NCI-H774 (cell line): ENCODE measurements around the gene ASXL2.
A peak's percentile ranks its signal among the peaks of the same experiment; 100 is the strongest.
"Not testable (repeated sequence)": the region's sequence is repeated elsewhere in the genome, so short reads cannot be mapped to it uniquely, and the experiment has no call there.

Source experiments
- DNase-seq: peaks from one replicate; lab custom pipeline; 2025; lab: John Stamatoyannopoulos, UW

ASXL2 gene

DNA sequence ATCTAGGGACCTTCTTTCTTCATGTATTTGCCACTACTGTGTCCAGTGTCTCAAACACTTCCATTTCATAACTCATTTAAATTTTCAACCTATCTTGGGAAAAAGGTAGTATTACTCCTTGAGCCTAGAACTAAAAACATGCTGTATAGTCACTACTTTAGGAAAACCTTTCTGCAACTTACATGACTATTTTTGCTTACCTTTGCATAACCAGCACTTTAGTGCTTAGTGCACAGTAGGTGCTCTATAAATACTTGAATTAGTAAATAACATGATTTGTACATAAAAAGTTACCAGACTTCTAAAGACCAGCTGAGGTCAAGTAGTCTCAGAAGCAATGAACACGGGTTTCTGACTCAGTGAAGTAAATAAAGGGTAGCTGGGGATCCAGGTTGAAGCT lies 142.5 kb downstream of the ASXL2 start:
- DNase-seq: no peak

GRCh38 chr2:25728559-25728958 lies 149.7 kb downstream of the ASXL2 start:
- DNase-seq: no peak

DNA sequence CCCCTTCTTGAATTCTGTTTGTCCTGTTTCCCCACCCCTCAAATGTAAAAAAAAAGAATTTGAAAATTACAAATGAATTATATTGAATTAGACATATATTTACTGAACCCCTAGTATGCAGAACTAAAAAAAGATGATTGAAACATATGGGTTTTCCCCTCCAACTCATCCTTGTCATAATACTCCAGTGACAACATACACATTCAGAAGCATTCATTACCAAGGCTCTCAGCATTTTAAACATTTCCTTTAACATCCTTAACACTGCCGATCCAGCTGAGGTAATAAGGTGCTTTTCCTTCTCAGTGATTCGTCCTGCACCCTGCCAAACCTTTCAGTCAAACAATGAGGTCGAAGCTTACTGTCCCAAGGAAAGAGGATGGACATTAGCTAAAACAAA lies 151.8 kb downstream of the ASXL2 start:
- DNase-seq: no peak

- DNase-seq: no peak
These were observed 152.4 kb downstream of the ASXL2 start for GRCh38 chr2:25725877-25726276.

- DNase-seq: no peak
These were observed 153.5 kb downstream of the ASXL2 start for GRCh38 chr2:25724756-25725155.

- DNase-seq: no peak
These were observed 156.1 kb downstream of the ASXL2 start for GRCh38 chr2:25722224-25722623.

GRCh38 chr2:25720575-25720974 lies 157.7 kb downstream of the ASXL2 start:
- no peak for DNase-seq

- DNase-seq: no peak
These were observed 163.5 kb downstream of the ASXL2 start for GRCh38 chr2:25714740-25715139.

GRCh38 chr2:25712455-25712854 lies 165.8 kb downstream of the ASXL2 start:
- no peak for DNase-seq

GRCh38 chr2:25711675-25712354 lies 166.5 kb downstream of the ASXL2 start:
- no peak for DNase-seq

DNA sequence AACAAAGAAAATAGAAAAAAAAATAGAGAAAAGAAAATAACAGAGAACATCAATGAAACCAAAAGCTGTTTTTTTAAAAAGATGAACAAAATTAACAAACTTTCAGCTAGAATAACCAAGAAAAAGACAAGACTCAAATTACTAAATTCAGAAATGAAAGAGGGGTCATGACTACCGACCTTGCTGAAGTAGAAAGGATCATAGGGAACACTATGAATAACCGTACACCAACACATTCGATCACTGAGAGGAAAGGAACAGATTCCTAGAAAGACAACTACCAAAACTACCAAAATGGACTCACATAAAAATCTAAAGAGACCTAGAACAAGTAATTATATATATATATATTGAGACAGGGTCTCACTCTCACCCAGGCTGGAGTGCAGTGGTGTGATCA lies 167.5 kb downstream of the ASXL2 start:
- no peak for DNase-seq

DNA sequence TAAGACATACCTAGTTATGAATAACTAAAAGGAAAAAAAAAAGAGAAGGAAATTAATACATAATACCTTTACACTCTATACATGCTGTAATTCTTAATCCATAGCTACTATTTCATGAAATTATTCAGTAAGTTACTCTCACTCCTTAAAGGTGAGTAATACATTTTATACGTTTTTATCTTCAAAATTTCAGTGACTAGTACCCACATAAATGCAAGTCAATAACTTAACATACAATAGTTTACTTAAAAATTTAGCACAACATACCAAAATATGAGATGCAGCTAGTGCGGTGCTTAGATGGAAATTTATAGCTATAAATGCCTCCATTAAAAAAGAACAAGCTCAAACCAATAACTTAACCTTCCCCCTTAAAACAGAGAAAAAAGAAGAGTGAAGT lies 168.9 kb downstream of the ASXL2 start:
- no peak for DNase-seq

DNA sequence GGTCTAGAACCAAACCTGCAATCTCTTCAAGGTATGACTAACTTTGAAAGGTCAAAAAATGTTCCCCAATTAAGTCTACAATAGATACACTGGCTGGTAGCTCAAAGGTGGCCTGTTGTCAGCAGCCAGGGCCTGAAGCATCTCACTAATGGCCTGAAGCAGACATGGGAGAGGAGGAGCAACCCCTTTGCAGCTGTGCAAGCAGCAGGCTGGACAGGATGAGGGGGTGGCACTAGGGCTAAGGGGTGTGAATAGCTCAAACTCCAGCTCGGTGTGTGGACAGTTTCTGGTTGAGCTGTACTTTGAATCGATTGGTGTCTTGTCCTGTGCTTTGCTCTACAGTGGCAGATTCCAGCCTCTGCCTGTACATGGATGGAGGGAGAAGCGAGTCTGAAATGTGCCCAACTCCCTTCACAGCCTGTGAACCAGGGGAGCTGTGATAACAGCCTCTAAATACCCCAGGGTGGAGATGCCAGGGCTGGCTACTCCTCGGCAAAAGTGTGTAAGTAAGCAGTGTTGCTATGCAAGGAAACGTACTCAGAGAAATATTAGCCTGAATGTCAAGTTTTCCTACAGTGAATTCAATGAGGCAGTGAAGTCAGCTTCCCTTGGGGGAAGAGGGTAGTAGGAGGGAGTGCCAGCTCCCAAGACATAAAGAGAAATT lies 170.2 kb downstream of the ASXL2 start:
- DNase-seq: no peak

- not testable (repeated sequence) for DNase-seq
These were observed 172.7 kb downstream of the ASXL2 start for GRCh38 chr2:25705575-25705974.

GRCh38 chr2:25701801-25702200 lies 176.5 kb downstream of the ASXL2 start:
- no peak for DNase-seq

DNA sequence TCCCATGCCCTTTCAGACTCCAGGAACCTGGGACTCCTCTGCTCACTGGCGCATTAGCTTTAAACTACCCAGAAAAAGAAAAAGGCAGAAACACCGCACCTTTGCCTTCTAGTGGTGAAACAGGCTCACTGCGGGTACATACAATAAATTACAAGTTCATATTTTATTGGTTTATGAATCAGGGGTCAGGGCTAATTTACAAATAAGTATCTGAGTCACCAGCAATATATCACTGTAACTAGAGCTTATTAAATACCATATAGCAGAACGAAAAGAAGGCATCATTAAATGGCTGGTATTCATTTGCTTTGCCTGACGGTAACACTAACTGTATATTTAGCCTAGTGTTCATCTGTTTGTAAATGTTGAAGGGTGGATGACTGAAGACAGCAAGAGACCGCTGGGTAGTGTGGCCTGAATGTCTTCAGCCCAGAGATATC lies 178.0 kb downstream of the ASXL2 start:
- DNase-seq: peak; percentile 62

- DNase-seq: no peak
These were observed 179.1 kb downstream of the ASXL2 start for GRCh38 chr2:25699216-25699615.

- no peak for DNase-seq
These were observed 179.5 kb downstream of the ASXL2 start for GRCh38 chr2:25698752-25699151.

GRCh38 chr2:25697559-25698341 lies 180.5 kb downstream of the ASXL2 start:
- DNase-seq: no peak

DNA sequence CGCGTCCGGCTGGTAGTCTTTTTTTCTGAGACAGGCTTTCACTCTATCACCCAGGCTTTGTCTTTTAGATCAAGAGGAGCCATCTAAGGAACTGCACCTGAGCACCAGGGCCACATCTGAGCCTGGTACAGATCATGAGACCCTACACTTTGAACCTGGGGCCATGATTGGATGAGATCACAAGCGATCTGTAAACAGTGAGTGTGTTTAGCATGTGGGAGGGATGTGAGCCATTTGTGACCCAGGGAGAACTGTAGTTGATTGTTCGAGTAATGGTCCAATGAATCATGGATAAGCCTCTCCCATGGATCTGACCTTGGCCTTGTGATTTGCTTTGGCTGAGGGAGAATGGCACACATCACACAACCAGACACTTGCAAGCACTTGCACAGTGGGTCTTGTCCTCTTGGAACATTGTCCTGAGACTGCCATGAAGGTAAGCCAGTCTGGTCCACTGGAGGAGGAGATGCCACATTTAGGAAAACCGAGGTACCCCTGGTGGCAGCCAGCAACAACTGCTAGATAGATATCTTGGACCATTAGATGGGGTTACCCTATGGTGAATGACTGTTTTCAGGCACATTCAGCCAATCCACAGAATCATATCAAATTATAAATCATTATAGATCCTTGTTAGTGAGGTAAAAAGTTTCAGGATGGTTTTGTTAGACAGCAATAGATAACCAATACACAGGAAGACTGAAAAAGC lies 185.4 kb downstream of the ASXL2 start:
- no peak for DNase-seq

- no peak for DNase-seq
These were observed 186.1 kb downstream of the ASXL2 start for GRCh38 chr2:25692143-25692542.

DNA sequence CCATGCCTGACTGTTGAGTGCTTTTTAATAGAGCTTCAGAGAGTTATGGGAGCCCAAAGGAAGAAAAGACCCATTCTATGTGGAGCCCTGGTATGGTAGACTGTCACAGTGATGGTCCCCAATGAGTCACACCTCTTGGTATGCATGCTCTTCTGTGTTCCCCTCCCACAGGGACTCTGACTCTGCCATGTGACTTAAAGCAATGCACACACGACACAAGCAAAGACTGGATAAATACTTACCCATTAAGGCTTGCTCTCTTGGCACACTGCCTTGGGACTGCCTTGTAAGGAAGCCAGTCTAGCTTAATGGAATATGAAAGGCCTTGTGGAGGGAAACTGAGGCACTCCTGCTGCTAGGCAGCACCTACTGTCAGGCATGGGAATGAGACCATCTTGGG lies 188.2 kb downstream of the ASXL2 start:
- DNase-seq: no peak
